ENCODE data around the gene MAGEC1. TPM values are rescaled to one million over a fixed set of nuclear protein-coding genes. Genes with fewer than 3 reads are reported as not detected.

Gene MAGEC1
- total RNA-seq, 6 experiments from 2014 or later = not detected

Other genes starting within 250 kb of the MAGEC1 start
- not detected for gene SPANXD, start 205.2 kb upstream of the MAGEC1 start, total RNA-seq
- gene MAGEC3, start 65.6 kb upstream of the MAGEC1 start, total RNA-seq = not detected